GM19099 (cell line): ENCODE data around the gene P2RY12.

Experiments
- POLR2A ChIP-seq: IDR thresholded peaks from 3 replicates; pipeline ENCODE4 v1.6.1; 2011; ENCODE audit warnings: low read depth; ENCODE audit not compliant: insufficient read length; ENCODE audit errors: extremely low read depth

P2RY12 gene

GRCh38 chr3:151384741-151385174 is at the start of gene P2RY12:
Gene P2RY12, minus strand, starts transcription at chr3:151384753. Its CDS starts 45,908 bp downstream, at chr3:151338845.
- TF ChIP-seq POLR2A = no peak

DNA sequence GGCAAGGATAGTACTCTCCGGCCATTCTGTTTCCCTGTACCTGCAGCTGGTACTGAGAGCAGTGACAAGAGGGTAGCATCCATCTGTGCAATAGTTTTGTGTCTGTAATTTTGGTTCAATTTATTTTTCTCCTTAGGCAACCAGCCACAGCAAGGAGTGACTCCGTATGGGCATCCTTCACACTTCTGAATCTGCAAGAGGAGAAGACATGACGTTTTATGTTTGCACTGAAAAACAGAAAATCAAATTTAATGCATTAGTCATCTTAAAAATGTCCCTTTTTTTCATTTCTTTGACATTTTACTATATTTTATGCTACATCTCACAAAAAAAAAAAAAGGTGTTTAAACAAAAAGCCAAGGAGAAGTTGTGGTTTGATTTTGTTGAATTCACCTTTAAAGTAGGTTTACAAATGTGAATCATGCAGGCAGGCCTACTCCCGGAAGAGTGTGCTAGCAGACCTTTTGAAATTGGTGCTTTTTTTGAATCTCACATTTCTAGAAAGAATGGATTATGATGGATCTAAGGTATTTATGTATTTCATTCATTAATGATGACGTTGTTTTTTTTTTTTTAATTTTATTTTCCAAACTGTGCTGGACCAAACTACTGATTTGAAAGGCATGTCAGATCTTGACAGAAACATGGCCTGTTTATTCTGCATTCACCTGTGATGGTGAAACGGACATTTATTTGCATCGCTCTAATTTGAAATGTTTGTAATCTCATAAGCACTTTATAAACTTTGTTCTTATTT is 48.2 kb upstream of the P2RY12 start:
- TF ChIP-seq POLR2A = no peak

GRCh38 chr3:151431940-151432339 is 47.4 kb upstream of the P2RY12 start:
- TF ChIP-seq POLR2A = no peak

GRCh38 chr3:151430821-151431484 is 46.4 kb upstream of the P2RY12 start:
- TF ChIP-seq POLR2A = no peak

- TF ChIP-seq POLR2A = no peak
Observed at GRCh38 chr3:151428386-151428785, 43.8 kb upstream of the P2RY12 start.

- no peak for TF ChIP-seq POLR2A
Observed at GRCh38 chr3:151426341-151426657, 41.7 kb upstream of the P2RY12 start.

DNA sequence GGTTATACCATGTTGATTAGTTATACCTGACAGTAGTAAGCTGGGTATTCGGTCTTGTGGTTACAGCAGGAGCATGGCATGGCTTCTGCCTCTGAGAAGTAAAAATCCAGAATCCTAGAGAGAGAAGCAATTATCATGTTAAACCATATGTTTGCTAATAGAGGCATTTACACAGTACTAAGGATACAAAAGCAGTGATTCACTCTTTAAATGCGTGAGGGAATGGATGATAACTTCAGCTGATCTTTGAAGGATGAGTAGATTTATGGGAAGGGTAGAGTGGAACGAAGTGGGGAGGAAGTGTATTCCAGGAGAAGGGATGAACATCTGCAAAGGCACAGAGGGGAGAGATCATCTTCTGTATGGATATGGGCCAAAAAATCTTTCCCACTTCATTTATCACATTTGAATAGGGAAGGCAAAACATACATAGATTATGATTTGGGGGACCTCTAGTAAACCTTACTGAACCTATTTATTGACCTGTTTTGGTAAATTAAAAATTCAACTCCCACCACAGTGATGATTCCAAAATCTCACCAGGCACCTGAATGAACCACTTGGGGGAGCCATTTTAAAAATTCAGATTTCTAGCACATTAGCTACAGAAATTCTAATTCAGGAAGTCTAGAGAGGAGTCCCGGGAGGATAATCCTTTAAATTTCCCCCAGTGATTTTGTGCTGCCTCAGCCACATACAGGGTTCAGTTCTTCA is 41.2 kb upstream of the P2RY12 start:
- TF ChIP-seq POLR2A = no peak

DNA sequence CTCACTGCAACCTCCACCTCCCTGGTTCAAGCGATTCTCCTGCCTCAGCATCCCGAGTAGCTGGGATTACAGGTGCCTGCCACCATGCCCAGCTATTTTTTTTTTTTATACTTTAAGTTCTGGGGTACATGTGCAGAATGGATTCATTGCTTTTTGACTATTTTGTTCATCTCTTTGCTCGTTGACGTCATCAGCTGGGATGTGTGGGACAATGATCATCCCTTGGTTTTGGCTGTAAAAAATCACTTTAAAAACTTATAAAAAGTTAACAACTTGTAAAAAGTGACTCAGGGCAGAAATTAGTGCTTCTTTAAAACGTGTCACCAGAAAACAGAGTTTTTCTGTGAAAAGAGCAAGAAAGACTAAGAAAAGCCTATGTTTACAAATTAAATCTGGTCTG is 38.5 kb upstream of the P2RY12 start:
- no peak for TF ChIP-seq POLR2A

- TF ChIP-seq POLR2A = no peak
Observed at GRCh38 chr3:151421938-151422337, 37.4 kb upstream of the P2RY12 start.

- TF ChIP-seq POLR2A = no peak
Observed at GRCh38 chr3:151419806-151420205, 35.3 kb upstream of the P2RY12 start.

DNA sequence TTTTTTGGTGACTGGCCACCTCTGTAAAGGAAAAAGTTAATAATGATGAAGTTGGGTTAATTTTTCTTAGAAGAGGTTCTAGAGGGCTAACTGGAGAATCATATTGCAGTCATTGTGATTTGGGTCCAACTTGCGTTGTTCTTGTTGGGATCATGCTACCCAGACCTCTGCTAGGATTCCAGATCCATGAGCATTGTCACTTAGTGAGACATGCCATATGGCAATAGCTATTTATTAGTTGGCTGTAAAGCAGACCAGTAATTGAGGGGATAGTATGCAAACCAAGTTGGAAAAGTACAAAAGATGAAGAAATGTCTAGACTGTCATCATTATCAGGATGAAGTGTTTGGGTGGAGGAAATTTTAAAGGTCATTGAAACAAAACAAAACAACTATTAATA is 30.7 kb upstream of the P2RY12 start:
- TF ChIP-seq POLR2A = no peak

DNA sequence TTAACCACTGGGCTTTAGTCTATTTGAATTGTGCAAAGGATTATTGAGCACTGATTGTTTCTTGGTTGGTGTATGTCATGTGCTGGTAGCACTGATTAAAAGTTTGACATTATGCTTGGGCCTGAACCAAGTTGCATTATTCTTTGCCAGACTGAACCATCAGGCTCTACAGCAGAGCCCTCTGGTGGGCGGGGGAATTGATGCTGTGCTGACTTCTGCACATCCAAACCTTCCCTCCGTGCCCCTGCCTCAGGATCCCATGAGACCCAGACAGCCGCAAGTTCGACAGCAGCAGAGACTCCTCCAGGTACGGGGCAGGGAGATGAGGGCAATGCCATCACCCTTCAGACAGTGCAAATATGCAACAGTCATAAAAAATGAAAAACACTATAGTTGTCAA is 28.4 kb upstream of the P2RY12 start:
- TF ChIP-seq POLR2A = no peak

GRCh38 chr3:151410891-151411559 is 26.5 kb upstream of the P2RY12 start:
- TF ChIP-seq POLR2A = no peak

DNA sequence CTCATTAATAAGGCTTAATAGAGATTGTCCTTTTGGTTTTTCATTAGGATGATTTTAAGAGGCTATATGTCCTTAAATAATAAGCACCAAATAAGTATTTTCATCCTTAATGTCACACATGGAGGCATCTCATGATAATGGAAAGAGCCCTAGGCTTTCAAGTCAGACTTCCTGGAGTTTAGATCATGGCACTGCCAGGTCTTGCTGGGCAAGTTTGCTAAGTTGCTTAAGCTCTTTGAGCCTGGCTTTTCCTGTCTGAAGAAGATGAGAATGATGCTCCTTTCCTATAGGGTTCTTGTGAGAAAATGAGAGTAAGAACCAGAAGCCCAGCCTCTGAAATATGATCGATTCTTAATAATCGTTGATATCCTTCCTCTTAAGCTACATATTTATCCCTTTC is 23.4 kb upstream of the P2RY12 start:
- TF ChIP-seq POLR2A = no peak

- no peak for TF ChIP-seq POLR2A
Observed at GRCh38 chr3:151404316-151404715, 19.8 kb upstream of the P2RY12 start.
